Loucy (cell line): ENCODE measurements around the gene KLF15.
A peak's percentile ranks its signal among the peaks of the same experiment; 100 is the strongest.

Experiments
- H2AFZ ChIP-seq: fragments of 200-600 bp; sonication (generic); 2 replicates; pipeline ENCODE4 v1.6.0; 2016; ENCODE audit warnings: antibody characterized with exemption, mild to moderate bottlenecking, low read length, moderate library complexity
- H3F3A ChIP-seq: fragments of 200-600 bp; 2 replicates; pipeline ENCODE4 v1.6.0; 2016; ENCODE audit warnings: antibody characterized with exemption, low read depth, mild to moderate bottlenecking
- H3K27me3 ChIP-seq: fragments of 200-600 bp; sonication (generic); 2 replicates; pipeline ENCODE4 v1.6.1; 2014; ENCODE audit warnings: low read length, mild to moderate bottlenecking; ENCODE audit not compliant: insufficient read depth, poor library complexity, severe bottlenecking
- H3K36me3 ChIP-seq: fragments of 200-600 bp; sonication (generic); 2 replicates; pipeline ENCODE4 v1.6.1; 2016; ENCODE audit warnings: low read length; ENCODE audit not compliant: insufficient read depth
- H3K4me1 ChIP-seq: fragments of 200-600 bp; sonication (generic); 2 replicates; pipeline ENCODE4 v1.5.1; 2014; ENCODE audit warnings: low read length, mild to moderate bottlenecking; ENCODE audit not compliant: insufficient read depth, poor library complexity, severe bottlenecking
- H3K4me2 ChIP-seq: fragments of 200-600 bp; sonication (generic); 2 replicates; pipeline ENCODE4 v1.6.0; 2014; ENCODE audit warnings: antibody characterized with exemption, low read length, low read depth, mild to moderate bottlenecking; ENCODE audit not compliant: poor library complexity, severe bottlenecking
- H3K4me3 ChIP-seq: fragments of 200-600 bp; sonication (generic); 2 replicates; pipeline ENCODE4 v1.5.1; 2014; ENCODE audit warnings: low read length, mild to moderate bottlenecking, mixed read lengths; ENCODE audit not compliant: poor library complexity, severe bottlenecking
- H3K79me2 ChIP-seq: fragments of 200-600 bp; sonication (generic); 2 replicates; pipeline ENCODE4 v1.6.1; 2014; ENCODE audit warnings: low read length; ENCODE audit not compliant: insufficient read depth
- H3K9ac ChIP-seq: fragments of 200-600 bp; sonication (generic); 2 replicates; pipeline ENCODE4 v1.6.0; 2014; ENCODE audit warnings: mild to moderate bottlenecking, low read depth, low read length, moderate library complexity; ENCODE audit not compliant: poor library complexity, severe bottlenecking
- H3K9me2 ChIP-seq: fragments of 200-600 bp; sonication (generic); replicated peaks from 2 replicates; pipeline ENCODE4 v1.6.1; 2016; ENCODE audit warnings: low read depth, low read length, mixed read lengths
- H3K9me3 ChIP-seq: fragments of 200-600 bp; sonication (generic); 2 replicates; pipeline ENCODE4 v1.6.1; 2014; ENCODE audit warnings: mild to moderate bottlenecking, antibody characterized with exemption, low read length, low read depth; ENCODE audit not compliant: insufficient read depth
- H4K20me1 ChIP-seq: fragments of 200-600 bp; sonication (generic); 2 replicates; pipeline ENCODE4 v1.6.0; 2014; ENCODE audit warnings: antibody characterized with exemption, low read length, mild to moderate bottlenecking; ENCODE audit not compliant: insufficient read depth, poor library complexity, severe bottlenecking
- CTCF ChIP-seq: fragments of 200-600 bp; sonication (generic); conservative IDR thresholded peaks from 2 replicates; pipeline ENCODE4 v1.5.1; 2014; ENCODE audit warnings: mild to moderate bottlenecking, antibody characterized with exemption, low read length
- EZH2phosphoT487 ChIP-seq: fragments of 200-600 bp; IDR thresholded peaks from 2 replicates; pipeline ENCODE4 v1.6.1; 2018; ENCODE audit warnings: antibody characterized with exemption, mild to moderate bottlenecking, moderate library complexity, borderline replicate concordance

The KLF15 gene

GRCh38 chr3:126349611-126350501 lies 7.4 kb downstream of the KLF15 start:
- Histone ChIP-seq H3K9me2 (no peaks in the 10 kb centered on the region), H3K4me1 (peaks cover 14% of the 10 kb centered on the region), H4K20me1 (no peaks in the 10 kb centered on the region), H3K4me2 (peak overlapping the region; percentile 42), H3K27me3 (no peaks in the 10 kb centered on the region), H3K79me2 (no peaks in the 10 kb centered on the region), H3K9me3 (no peaks in the 10 kb centered on the region), H2AFZ (peak overlapping the region; percentile 33; the same call in 1 of the 2 replicates), H3F3A (no peaks in the 10 kb centered on the region), H3K4me3 (no peak overlapping the region), H3K9ac (no peak overlapping the region), H3K36me3 (no peaks in the 10 kb centered on the region)
- no peak for TF ChIP-seq CTCF
- no peak for TF ChIP-seq EZH2phosphoT487

- no peaks in the 10 kb centered on the region for H3K79me2 ChIP-seq
Observed at GRCh38 chr3:126349071-126349470, 8.1 kb downstream of the KLF15 start.

GRCh38 chr3:126348308-126348920 lies 8.8 kb downstream of the KLF15 start:
- H2AFZ ChIP-seq, result no peak overlapping the region
- no peaks in the 10 kb centered on the region for H3K79me2 ChIP-seq
- H3K9ac ChIP-seq, result no peak overlapping the region
- no peaks in the 10 kb centered on the region for H3K36me3 ChIP-seq
- H3K4me1 ChIP-seq, result peaks cover 14% of the 10 kb centered on the region
- H3K4me3 ChIP-seq, result no peak overlapping the region
- H4K20me1 ChIP-seq, result no peaks in the 10 kb centered on the region
- TF ChIP-seq EZH2phosphoT487 (no peak), CTCF (peak; percentile 65)
- no peaks in the 10 kb centered on the region for H3K27me3 ChIP-seq
- no peaks in the 10 kb centered on the region for H3K9me3 ChIP-seq
- H3F3A ChIP-seq, result no peaks in the 10 kb centered on the region
- H3K9me2 ChIP-seq, result no peaks in the 10 kb centered on the region
- H3K4me2 ChIP-seq, result no peak overlapping the region

More at GRCh38 chr3:126349071-126349470, 8.1 kb downstream of the KLF15 start:
- Histone ChIP-seq H3K9me2 (no peaks in the 10 kb centered on the region), H2AFZ (no peak overlapping the region), H3K9me3 (no peaks in the 10 kb centered on the region), H3K36me3 (no peaks in the 10 kb centered on the region), H3K9ac (no peak overlapping the region), H3F3A (no peaks in the 10 kb centered on the region), H3K4me3 (no peak overlapping the region), H3K27me3 (no peaks in the 10 kb centered on the region), H3K4me1 (peaks cover 14% of the 10 kb centered on the region), H4K20me1 (no peaks in the 10 kb centered on the region), H3K4me2 (no peak overlapping the region)
- TF ChIP-seq CTCF (no peak), EZH2phosphoT487 (no peak)
